Measurements from ENCODE around the gene LRRC7.

LRRC7 gene

GRCh38 chr1:69567652-69568420, at the start of gene LRRC7:
LRRC7 (plus strand) TSS chr1:69567922; CDS start chr1:69568640, 718 bp downstream.
- DNase-seq (ENCODE audit: low read depth in 2 of 2), result no peak

- DNase-seq (ENCODE audit: low read depth in 2 of 2), result no peak
Measured at GRCh38 chr1:69519006-69519405, 48.7 kb upstream of the LRRC7 start.

GRCh38 chr1:69520326-69520725, 47.4 kb upstream of the LRRC7 start:
- DNase-seq (ENCODE audit: low read depth in 2 of 2), result no peak

- no peak for DNase-seq (ENCODE audit: low read depth in 2 of 2)
Measured at GRCh38 chr1:69523032-69523431, 44.7 kb upstream of the LRRC7 start.

GRCh38 chr1:69523461-69523860, 44.3 kb upstream of the LRRC7 start:
- DNase-seq (ENCODE audit: low read depth in 2 of 2), result no peak

GRCh38 chr1:69524015-69524414, 43.7 kb upstream of the LRRC7 start:
- DNase-seq (ENCODE audit: low read depth in 2 of 2), result no peak

GRCh38 chr1:69527273-69527672, 40.4 kb upstream of the LRRC7 start:
- DNase-seq (ENCODE audit: low read depth in 2 of 2), result no peak

GRCh38 chr1:69528376-69528775, 39.3 kb upstream of the LRRC7 start:
- DNase-seq (ENCODE audit: low read depth in 2 of 2), result no peak

- no peak for DNase-seq (ENCODE audit: low read depth in 2 of 2)
Measured at GRCh38 chr1:69533343-69533742, 34.4 kb upstream of the LRRC7 start.

GRCh38 chr1:69534829-69535228, 32.9 kb upstream of the LRRC7 start:
- DNase-seq (ENCODE audit: low read depth in 2 of 2), result no peak

- no peak for DNase-seq (ENCODE audit: low read depth in 2 of 2)
Measured at GRCh38 chr1:69535490-69535889, 32.2 kb upstream of the LRRC7 start.

GRCh38 chr1:69540052-69540451, 27.7 kb upstream of the LRRC7 start:
- no peak for DNase-seq (ENCODE audit: low read depth in 2 of 2)

GRCh38 chr1:69551476-69552324, 16.0 kb upstream of the LRRC7 start:
- DNase-seq (ENCODE audit: low read depth in 2 of 2), result no peak

- DNase-seq (ENCODE audit: low read depth in 2 of 2), result no peak
Measured at GRCh38 chr1:69553726-69554125, 14.0 kb upstream of the LRRC7 start.

- no peak for DNase-seq (ENCODE audit: low read depth in 2 of 2)
Measured at GRCh38 chr1:69568421-69569174, 876 bp downstream of the LRRC7 start.

GRCh38 chr1:69569175-69569541, 1.4 kb downstream of the LRRC7 start:
- DNase-seq (ENCODE audit: low read depth in 2 of 2), result no peak

- DNase-seq (ENCODE audit: low read depth in 2 of 2), result no peak
Measured at GRCh38 chr1:69569576-69570328, 2.0 kb downstream of the LRRC7 start.

GRCh38 chr1:69570356-69570755, 2.6 kb downstream of the LRRC7 start:
- no peak for DNase-seq (ENCODE audit: low read depth in 2 of 2)

- no peak for DNase-seq (ENCODE audit: low read depth in 2 of 2)
Measured at GRCh38 chr1:69572921-69573320, 5.2 kb downstream of the LRRC7 start.

GRCh38 chr1:69573911-69574310, 6.2 kb downstream of the LRRC7 start:
- DNase-seq (ENCODE audit: low read depth in 2 of 2), result no peak

- DNase-seq (ENCODE audit: low read depth in 2 of 2), result no peak
Measured at GRCh38 chr1:69585666-69586065, 17.9 kb downstream of the LRRC7 start.

GRCh38 chr1:69587391-69587790, 19.7 kb downstream of the LRRC7 start:
- DNase-seq (ENCODE audit: low read depth in 2 of 2), result no peak
